Measurements from ENCODE around the gene TLE4.

- TF ChIP-seq CTCF (IDR thresholded peaks at IDR 0.05), result no peak
- TF ChIP-seq POLR2A (IDR thresholded peaks at IDR 0.05), result no peak
- TF ChIP-seq POLR2AphosphoS5 (IDR thresholded peaks at IDR 0.05), result no peak
Measured at GRCh38 chr9:79744521-79744920, 172.8 kb downstream of the TLE4 start.

Measured in prostate gland (tissue), 2 donors.